ENCODE data around the gene C17orf100.

- TF ChIP-seq POLR2A (IDR thresholded peaks at IDR 0.05; ENCODE audit: low read depth, low read length) (no peak), POLR2AphosphoS2 (IDR thresholded peaks at IDR 0.05; ENCODE audit: low read depth, low read length) (no peak), BCLAF1 (IDR thresholded peaks at IDR 0.05) (no peak), ZNF24 (IDR thresholded peaks at IDR 0.05) (no peak), IKZF2 (IDR thresholded peaks at IDR 0.05) (no peak), REST (IDR thresholded peaks at IDR 0.05; ENCODE audit: low read depth, low read length) (no peak), RFX5 (IDR thresholded peaks at IDR 0.05; ENCODE audit: low read depth, low read length) (no peak), LARP7 (IDR thresholded peaks at IDR 0.05) (no peak), KDM1A (IDR thresholded peaks at IDR 0.05; ENCODE audit: borderline replicate concordance) (no peak), ZNF217 (IDR thresholded peaks at IDR 0.05) (no peak), EZH2 (IDR thresholded peaks at IDR 0.05; ENCODE audit: borderline replicate concordance, control insufficient read depth, low read depth, low read length) (no peak), EP300 (IDR thresholded peaks at IDR 0.05; ENCODE audit: borderline replicate concordance in 1 of 2, control insufficient read depth in 1 of 2, low read depth in 2 of 2, low read length in 2 of 2) (no peak), ATF3 (IDR thresholded peaks at IDR 0.05; ENCODE audit: borderline replicate concordance, extremely low read depth, low read depth, low read length) (no peak)
- TF ChIP-seq, protein P1, sequence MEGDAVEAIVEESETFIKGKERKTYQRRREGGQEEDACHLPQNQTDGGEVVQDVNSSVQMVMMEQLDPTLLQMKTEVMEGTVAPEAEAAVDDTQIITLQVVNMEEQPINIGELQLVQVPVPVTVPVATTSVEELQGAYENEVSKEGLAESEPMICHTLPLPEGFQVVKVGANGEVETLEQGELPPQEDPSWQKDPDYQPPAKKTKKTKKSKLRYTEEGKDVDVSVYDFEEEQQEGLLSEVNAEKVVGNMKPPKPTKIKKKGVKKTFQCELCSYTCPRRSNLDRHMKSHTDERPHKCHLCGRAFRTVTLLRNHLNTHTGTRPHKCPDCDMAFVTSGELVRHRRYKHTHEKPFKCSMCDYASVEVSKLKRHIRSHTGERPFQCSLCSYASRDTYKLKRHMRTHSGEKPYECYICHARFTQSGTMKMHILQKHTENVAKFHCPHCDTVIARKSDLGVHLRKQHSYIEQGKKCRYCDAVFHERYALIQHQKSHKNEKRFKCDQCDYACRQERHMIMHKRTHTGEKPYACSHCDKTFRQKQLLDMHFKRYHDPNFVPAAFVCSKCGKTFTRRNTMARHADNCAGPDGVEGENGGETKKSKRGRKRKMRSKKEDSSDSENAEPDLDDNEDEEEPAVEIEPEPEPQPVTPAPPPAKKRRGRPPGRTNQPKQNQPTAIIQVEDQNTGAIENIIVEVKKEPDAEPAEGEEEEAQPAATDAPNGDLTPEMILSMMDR (IDR thresholded peaks at IDR 0.05 in 2 of 3, conservative IDR thresholded peaks at IDR 0.05 in 1 of 3; ENCODE audit: control insufficient read depth in 2 of 3, extremely low read depth in 1 of 3, insufficient read depth in 1 of 3, low read depth in 3 of 3, low read length in 3 of 3) = no peak
These were observed 47.7 kb upstream of the C17orf100 start for GRCh38 chr17:6603744-6604325.
